ENCODE measurements around the gene ENG. TPM values are rescaled to one million over a fixed set of nuclear protein-coding genes. Genes with fewer than 3 reads are reported as not detected.

ENG gene
- polyA plus RNA-seq, 3 donors: 15.7 to 26.0 (median 17.9) TPM

GRCh38 chr9:127892831-127893230 is 38.4 kb upstream of the ENG start:
- intact Hi-C loops (cut with micrococcal nuclease): no loop called here
- Mint-ChIP-seq H3K4me3 (no peak overlapping the region), H3K36me3 (peaks cover 56 to 67% of the 10 kb centered on the region in 2 donors), H3K27me3 (ENCODE audit: low read depth in 3 of 3) (peaks cover 0 to 3% (median 2%) of the 10 kb centered on the region in 3 donors), H3K4me1 (peaks cover 11% of the 10 kb centered on the region), H3K27ac (peak overlapping the region in 1 of 7 donors; percentile 63), H3K9me3 (peaks cover 32 to 39% (median 36%) of the 10 kb centered on the region in 7 donors)
- Histone ChIP-seq H3K27me3 (ENCODE audit: control insufficient read depth in 2 of 2, insufficient read depth in 2 of 2, low read length in 2 of 2) (no peaks in the 10 kb centered on the region), H3K36me3 (replicated peaks in 1 of 2; ENCODE audit: control insufficient read depth in 1 of 2, insufficient read depth in 2 of 2, low read length in 2 of 2) (peaks cover 44 to 61% of the 10 kb centered on the region in 2 donors), H3K4me2 (replicated peaks; ENCODE audit: extremely low read depth, low read length, poor library complexity, severe bottlenecking) (no peak overlapping the region), H3K27ac (ENCODE audit: low read depth in 1 of 2, low read length in 2 of 2) (no peak overlapping the region), H2AFZ (ENCODE audit: insufficient read depth, low read depth, low read length, poor library complexity, severe bottlenecking) (no peak overlapping the region), H3K4me1 (ENCODE audit: control insufficient read depth in 1 of 2, insufficient read depth in 2 of 2, low read length in 2 of 2) (peaks cover 10 to 13% of the 10 kb centered on the region in 2 donors), H3K79me2 (ENCODE audit: insufficient read depth, low read length) (no peaks in the 10 kb centered on the region), H3K9me3 (replicated peaks in 1 of 2; ENCODE audit: control insufficient read depth in 1 of 2, insufficient read depth in 1 of 2, low read length in 2 of 2) (peaks cover 34 to 36% of the 10 kb centered on the region in 2 donors), H4K20me1 (ENCODE audit: insufficient read depth, low read length) (no peaks in the 10 kb centered on the region), H3K4me3 (replicated peaks in 1 of 3; ENCODE audit: low read depth in 2 of 3, low read length in 3 of 3) (no peak overlapping the region), H3K9ac (ENCODE audit: insufficient read depth, low read length, poor library complexity, severe bottlenecking) (no peak overlapping the region)
- 90% methylated on average over 6 of the region's 6 CpGs for WGBS (ENCODE audit: insufficient coverage)
- no peak for TF ChIP-seq CTCF (IDR thresholded peaks at IDR 0.05)
- DNase-seq: no peak

DNA sequence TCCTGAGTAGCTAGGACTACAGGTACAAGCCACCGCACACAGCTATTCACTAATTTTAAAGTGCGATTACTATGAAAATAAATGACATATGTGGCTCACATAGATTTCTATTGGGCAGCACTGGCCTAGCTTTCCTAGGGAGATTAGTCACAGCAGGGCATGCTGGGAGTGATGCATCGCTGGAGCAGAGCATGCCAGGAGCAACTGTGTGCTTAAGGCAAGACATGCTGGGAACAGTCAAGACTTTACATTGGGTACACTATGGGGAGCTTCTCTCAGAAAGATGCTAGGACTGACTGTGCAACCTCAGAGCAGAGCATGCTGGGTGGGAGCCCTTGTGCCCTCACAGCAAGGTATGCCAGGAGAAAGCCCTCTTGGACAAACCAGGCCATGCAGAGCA is 35.6 kb upstream of the ENG start:
- Histone ChIP-seq H3K4me2 (replicated peaks; ENCODE audit: extremely low read depth, low read length, poor library complexity, severe bottlenecking) (no peak overlapping the region), H2AFZ (ENCODE audit: insufficient read depth, low read depth, low read length, poor library complexity, severe bottlenecking) (no peak overlapping the region), H3K9ac (ENCODE audit: insufficient read depth, low read length, poor library complexity, severe bottlenecking) (no peak overlapping the region), H3K27me3 (ENCODE audit: control insufficient read depth in 2 of 2, insufficient read depth in 2 of 2, low read length in 2 of 2) (no peaks in the 10 kb centered on the region), H3K27ac (ENCODE audit: low read depth in 1 of 2, low read length in 2 of 2) (no peak overlapping the region), H3K4me1 (ENCODE audit: control insufficient read depth in 1 of 2, insufficient read depth in 2 of 2, low read length in 2 of 2) (no peaks in the 10 kb centered on the region), H3K4me3 (replicated peaks in 1 of 3; ENCODE audit: low read depth in 2 of 3, low read length in 3 of 3) (no peak overlapping the region), H4K20me1 (ENCODE audit: insufficient read depth, low read length) (no peaks in the 10 kb centered on the region), H3K36me3 (replicated peaks in 1 of 2; ENCODE audit: control insufficient read depth in 1 of 2, insufficient read depth in 2 of 2, low read length in 2 of 2) (peaks cover 50 to 64% of the 10 kb centered on the region in 2 donors), H3K9me3 (replicated peaks in 1 of 2; ENCODE audit: control insufficient read depth in 1 of 2, insufficient read depth in 1 of 2, low read length in 2 of 2) (peaks cover 26 to 28% of the 10 kb centered on the region in 2 donors), H3K79me2 (ENCODE audit: insufficient read depth, low read length) (no peaks in the 10 kb centered on the region)
- WGBS (ENCODE audit: insufficient coverage): 86% methylated on average over 1 of the region's 3 CpGs
- no peak for DNase-seq
- no peaks in the 10 kb centered on the region for H3K4me1 Mint-ChIP-seq
- no peak overlapping the region for H3K4me3 Mint-ChIP-seq
- no peak overlapping the region for H3K27ac Mint-ChIP-seq
- peaks cover 24 to 31% (median 28%) of the 10 kb centered on the region in 7 donors for H3K9me3 Mint-ChIP-seq
- TF ChIP-seq CTCF (IDR thresholded peaks at IDR 0.05): no peak
- H3K27me3 Mint-ChIP-seq (ENCODE audit: low read depth in 3 of 3): peaks cover 0 to 1% (median 1%) of the 10 kb centered on the region in 3 donors
- intact Hi-C loops (cut with micrococcal nuclease): no loop called here
- peaks cover 60 to 70% of the 10 kb centered on the region in 2 donors for H3K36me3 Mint-ChIP-seq

Measured in CD14-positive monocyte (primary cell).